GM12878 (cell line): ENCODE data around the gene UHRF2.

ENCODE experiments used
- CEBPZ ChIP-seq: fragments of 150-350 bp; IDR thresholded peaks from 2 replicates; pipeline ENCODE4 v1.6.1; 2016; ENCODE audit warnings: low read depth, low read length
- CTCF ChIP-seq, 3 experiments: IDR thresholded peaks in 2 of 3; conservative IDR thresholded peaks in 1 of 3; 2 replicates each; pipeline ENCODE4 v1.5.1; 2011; ENCODE audit warnings: low read depth in 3 of 3, low read length in 3 of 3, mild to moderate bottlenecking in 3 of 3, control low read depth in 2 of 3, moderate library complexity in 2 of 3, inconsistent platforms in 1 of 3, mixed read lengths in 1 of 3; ENCODE audit not compliant: control insufficient read depth in 2 of 3, insufficient read depth in 1 of 3; ENCODE audit errors: extremely low read depth in 1 of 3
- CUX1 ChIP-seq: IDR thresholded peaks from 2 replicates; pipeline ENCODE4 v1.6.1; 2012; ENCODE audit warnings: improper control_type of control experiment, low read depth, low read length; ENCODE audit not compliant: insufficient replicate concordance
- E2F8 ChIP-seq: fragments of 450-650 bp; IDR thresholded peaks from 2 replicates; pipeline ENCODE4 v1.6.1; 2018; ENCODE audit warnings: mild to moderate bottlenecking, low read depth, moderate library complexity; ENCODE audit not compliant: partially characterized antibody
- FOXK2 ChIP-seq: fragments of 450-650 bp; IDR thresholded peaks from 2 replicates; pipeline ENCODE4 v1.6.1; 2017; ENCODE audit warnings: mild to moderate bottlenecking, moderate library complexity
- JUND ChIP-seq: IDR thresholded peaks from 2 replicates; pipeline ENCODE4 v1.6.1; 2012; ENCODE audit warnings: low read depth, mild to moderate bottlenecking, low read length, improper control_type of control experiment, moderate library complexity
- KDM1A ChIP-seq: fragments of 200-600 bp; sonication (generic); IDR thresholded peaks from 2 replicates; pipeline ENCODE4 v1.6.1; 2016; ENCODE audit warnings: borderline replicate concordance
- MEF2B ChIP-seq: fragments of 450-650 bp; IDR thresholded peaks from 2 replicates; pipeline ENCODE4 v1.6.1; 2018; ENCODE audit warnings: mild to moderate bottlenecking, moderate library complexity; ENCODE audit not compliant: partially characterized antibody, poor library complexity, severe bottlenecking
- MYC ChIP-seq: IDR thresholded peaks from 2 replicates; pipeline ENCODE4 v1.6.1; 2011; ENCODE audit warnings: mild to moderate bottlenecking, low read length, moderate library complexity, inconsistent platforms; ENCODE audit not compliant: insufficient read depth, insufficient replicate concordance, insufficient read length, severe bottlenecking
- POLR2A ChIP-seq: IDR thresholded peaks from 2 replicates; pipeline ENCODE4 v1.6.1; 2011; ENCODE audit warnings: low read depth, mild to moderate bottlenecking, low read length
- RAD21 ChIP-seq: IDR thresholded peaks from 2 replicates; pipeline ENCODE4 v1.6.1; 2011; ENCODE audit warnings: mild to moderate bottlenecking, low read depth, low read length, moderate library complexity; ENCODE audit not compliant: insufficient read depth
- SP1 ChIP-seq: IDR thresholded peaks from one replicate; pipeline ENCODE4 v1.6.1; 2011; ENCODE audit warnings: low read depth, low read length
- ZNF24 ChIP-seq: fragments of 450-650 bp; IDR thresholded peaks from 2 replicates; pipeline ENCODE4 v1.6.1; 2017; ENCODE audit warnings: antibody characterized with exemption, mild to moderate bottlenecking
- ZNF274 ChIP-seq: IDR thresholded peaks from one replicate; pipeline ENCODE4 v1.8.0; 2011; ENCODE audit not compliant: insufficient read length, insufficient read depth

- TF ChIP-seq ZNF274 (no peak), SP1 (no peak), POLR2A (no peak), KDM1A (no peak), JUND (no peak), E2F8 (no peak), CTCF (IDR thresholded peaks at IDR 0.05 in 2 of 3, conservative IDR thresholded peaks at IDR 0.05 in 1 of 3; ENCODE audit: control insufficient read depth in 2 of 3, extremely low read depth in 1 of 3, insufficient read depth in 1 of 3, low read depth in 3 of 3, low read length in 3 of 3) (no peak), MYC (no peak), MEF2B (no peak), CUX1 (no peak), FOXK2 (no peak), CEBPZ (no peak), ZNF24 (no peak), RAD21 (no peak)
Observed at GRCh38 chr9:6384732-6385131, 28.3 kb upstream of the UHRF2 start.
